IPS DF 19.7 (cell line): ENCODE results near the gene COMMD7.
"Not testable (repeated sequence)": the region's sequence is repeated elsewhere in the genome, so short reads cannot be mapped to it uniquely, and the experiment has no call there.

ENCODE experiments used
- DNase-seq: peaks from one replicate; pipeline ENCODE4 v3.0.0-alpha.2; 2013; ENCODE audit warnings: low read depth, low spot score

The COMMD7 gene

GRCh38 chr20:32729334-32729733 is 13.9 kb downstream of the COMMD7 start:
- DNase-seq: not testable (repeated sequence)

DNA sequence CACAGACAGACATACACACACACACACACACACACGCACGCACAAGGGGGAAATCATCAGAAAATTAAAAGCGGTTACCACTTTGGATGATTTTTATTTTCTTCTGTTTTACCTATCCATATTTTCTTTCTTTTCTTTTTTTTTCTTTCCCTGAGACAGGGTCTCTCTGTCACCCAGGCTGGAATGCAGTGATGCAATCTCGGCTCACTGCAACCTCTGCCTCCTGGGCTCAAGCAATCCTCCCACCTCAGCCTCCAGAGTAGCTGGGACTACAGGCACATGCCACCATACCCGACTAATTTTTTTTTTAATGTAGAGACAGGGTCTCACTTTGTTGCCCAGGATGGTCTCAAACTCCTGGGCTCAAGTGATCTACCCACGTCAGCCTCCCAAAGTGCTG is 14.8 kb downstream of the COMMD7 start:
- DNase-seq: not testable (repeated sequence)

DNA sequence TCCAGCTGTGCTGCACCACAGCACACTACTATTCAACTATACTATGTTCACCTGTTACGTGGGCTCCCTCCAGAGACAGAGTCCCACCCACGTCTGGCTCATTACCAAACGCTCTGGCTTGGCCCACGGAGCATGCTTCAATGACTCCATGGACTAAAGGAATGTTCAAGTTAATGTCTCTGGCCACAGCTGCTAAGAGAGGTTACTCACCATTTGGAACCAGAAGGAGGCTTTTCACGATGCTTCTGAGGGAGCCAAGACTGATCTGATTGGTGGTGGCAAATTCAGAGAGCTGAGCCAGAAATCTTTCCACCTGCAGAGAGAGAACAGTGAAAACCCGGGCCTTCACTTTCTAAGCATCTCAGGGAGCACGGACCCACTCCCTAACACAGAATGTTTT is 15.6 kb downstream of the COMMD7 start:
- no peak for DNase-seq

GRCh38 chr20:32718749-32719348 is 24.4 kb downstream of the COMMD7 start:
- no peak for DNase-seq

DNA sequence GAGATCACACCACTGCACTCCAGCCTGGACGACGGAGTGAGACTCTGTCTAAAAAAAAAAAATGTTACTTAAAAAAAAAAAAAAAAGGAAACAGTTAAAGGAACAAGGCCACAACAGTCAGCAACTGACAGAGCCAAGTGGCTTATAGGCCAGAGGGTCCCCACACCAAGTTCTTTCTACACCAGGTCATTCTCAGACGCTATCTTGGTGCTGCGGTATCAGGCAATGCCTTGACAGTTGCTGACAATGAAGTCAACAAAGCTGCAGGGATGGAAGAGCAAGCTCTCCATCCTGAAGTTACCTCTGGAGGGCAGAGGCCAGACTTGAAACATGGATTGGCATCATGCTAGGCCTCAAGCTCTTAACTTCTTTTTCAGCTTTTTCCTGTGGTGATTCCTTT is 31.9 kb downstream of the COMMD7 start:
- no peak for DNase-seq

GRCh38 chr20:32709632-32710121 is 33.6 kb downstream of the COMMD7 start:
- DNase-seq: no peak

GRCh38 chr20:32709029-32709631 is 34.1 kb downstream of the COMMD7 start:
- not testable (repeated sequence) for DNase-seq

DNA sequence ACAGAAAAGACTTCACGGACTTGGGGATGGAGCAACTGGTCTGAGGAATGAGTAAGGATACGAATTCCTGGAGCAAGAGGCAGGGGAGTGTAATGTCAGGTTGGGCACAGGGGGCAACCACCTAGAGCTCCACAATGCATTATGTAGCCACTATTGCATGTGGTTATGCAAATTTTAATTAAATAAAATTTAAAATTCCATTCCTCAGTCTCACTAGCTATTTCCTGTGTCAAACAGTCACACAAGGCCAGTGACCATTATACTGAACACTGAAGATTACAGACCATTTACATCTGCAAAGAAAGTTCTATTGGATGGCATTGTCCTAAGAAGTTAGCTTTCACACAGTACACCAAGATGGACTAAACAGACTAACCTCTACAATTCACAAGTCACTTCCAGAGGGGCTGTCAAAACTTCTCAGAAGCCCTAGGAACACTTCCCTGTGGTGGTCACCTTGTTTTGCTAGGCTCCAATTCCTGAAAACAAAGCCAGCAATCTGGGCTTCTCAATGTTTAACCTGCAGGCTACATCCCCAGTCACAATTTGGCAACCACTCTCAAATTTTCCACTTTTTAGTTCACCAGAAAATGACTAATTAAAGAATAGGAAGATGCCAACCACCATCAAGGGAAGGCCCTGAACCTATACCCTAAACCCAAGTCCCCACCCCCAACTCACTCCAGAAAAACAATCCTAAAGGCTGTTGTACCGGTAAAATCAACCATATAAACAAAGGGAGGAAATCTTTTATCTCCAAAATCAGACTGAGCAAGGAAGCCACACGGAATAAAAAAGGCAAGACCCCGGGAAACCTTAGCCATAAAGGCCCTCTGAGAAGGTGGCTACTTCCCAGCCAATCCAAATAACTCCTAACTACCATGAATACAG is 35.3 kb downstream of the COMMD7 start:
- DNase-seq: no peak

DNA sequence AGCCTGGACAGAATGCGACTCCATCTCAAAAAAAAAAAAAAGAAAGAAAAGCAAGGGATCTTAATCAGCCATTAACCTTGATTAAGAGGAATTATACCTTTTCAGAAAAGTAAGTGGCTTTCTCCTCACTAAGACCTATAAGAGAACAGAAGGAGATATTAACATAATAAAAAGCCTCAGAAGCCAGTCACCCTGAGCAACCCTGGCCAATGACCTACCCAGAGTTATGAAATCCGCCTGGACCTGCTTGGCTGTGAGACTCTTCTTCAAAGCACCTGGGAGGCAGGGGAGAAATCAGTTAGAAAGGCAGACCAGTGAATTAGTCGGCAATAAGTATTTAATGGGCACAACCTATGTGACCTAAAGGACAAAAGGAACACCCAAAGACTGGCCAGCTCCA is 36.8 kb downstream of the COMMD7 start:
- DNase-seq: no peak

GRCh38 chr20:32702706-32703425 is 40.4 kb downstream of the COMMD7 start:
- no peak for DNase-seq

DNA sequence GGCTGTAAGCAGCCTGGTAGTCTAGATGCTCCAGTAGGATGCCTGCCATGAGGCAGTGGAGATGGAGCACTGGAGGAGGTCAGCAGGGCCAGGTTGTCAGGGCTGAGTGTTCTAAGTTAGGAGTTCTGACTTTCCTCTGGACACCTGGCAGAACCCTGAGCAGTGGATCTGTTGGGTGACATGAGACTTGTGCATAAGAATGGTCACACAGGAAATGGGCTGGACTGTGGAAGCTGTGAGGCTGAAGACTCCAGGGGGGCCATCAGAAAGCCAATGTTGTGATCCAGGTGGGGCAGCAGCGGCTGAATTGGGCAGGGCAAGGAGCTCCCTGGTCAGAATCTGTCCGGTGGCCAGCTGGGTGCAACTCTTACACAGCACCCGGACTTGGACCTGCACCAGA is 45.7 kb downstream of the COMMD7 start:
- no peak for DNase-seq

GRCh38 chr20:32695089-32695488 is 48.2 kb downstream of the COMMD7 start:
- DNase-seq: no peak

GRCh38 chr20:32688966-32689365 is 54.3 kb downstream of the COMMD7 start:
- DNase-seq: not testable (repeated sequence)

DNA sequence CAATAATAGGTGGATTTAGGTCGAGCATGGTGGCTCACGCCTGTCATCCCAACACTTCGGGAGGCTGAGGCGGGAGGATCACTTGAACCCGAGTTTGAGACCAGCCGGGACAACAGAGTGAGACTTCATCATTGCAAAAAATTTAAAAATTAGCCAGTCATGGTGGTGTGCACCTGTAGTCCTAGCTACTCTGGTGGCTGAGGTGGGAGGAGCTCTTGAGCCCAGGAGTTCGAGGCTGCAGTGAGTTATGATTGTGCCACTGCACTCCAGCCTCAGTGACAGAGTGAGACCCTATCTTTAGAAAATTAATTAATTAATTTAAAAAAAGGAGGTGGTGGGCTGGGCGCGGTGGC is 56.1 kb downstream of the COMMD7 start:
- DNase-seq: no peak

DNA sequence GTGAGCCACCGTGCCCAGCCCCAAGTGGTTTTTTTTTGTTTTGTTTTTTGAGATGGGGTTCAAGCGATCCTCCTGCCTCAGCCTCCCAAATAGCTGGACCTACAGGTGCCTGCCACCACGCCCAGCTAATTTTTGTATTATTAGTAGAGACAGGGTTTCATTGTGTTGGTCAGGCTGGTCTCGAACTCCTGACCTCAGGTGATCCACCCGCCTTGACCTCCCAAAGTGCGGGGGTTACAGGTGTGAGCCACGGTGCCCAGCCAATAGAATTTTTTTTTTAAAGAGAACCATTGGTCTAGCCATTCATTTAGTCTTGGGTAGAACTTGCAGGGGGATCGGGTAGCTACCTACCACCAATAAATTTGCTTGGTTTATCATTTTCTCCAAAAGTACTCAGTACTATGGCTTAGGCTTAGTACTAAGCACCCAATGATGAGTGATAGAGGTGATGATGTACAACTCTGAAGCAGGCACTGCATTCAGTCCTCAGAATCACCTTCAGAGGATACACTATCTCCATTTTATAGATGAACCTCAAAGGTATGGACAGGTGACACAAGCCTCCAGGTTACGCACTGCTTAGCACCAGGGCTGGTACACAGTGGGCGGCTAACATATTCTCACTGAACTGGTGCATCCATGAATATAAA is 56.6 kb downstream of the COMMD7 start:
- DNase-seq: no peak

GRCh38 chr20:32685541-32686529 is 57.4 kb downstream of the COMMD7 start:
- no peak for DNase-seq

- no peak for DNase-seq
Measured at GRCh38 chr20:32682508-32682987, 60.7 kb downstream of the COMMD7 start.

DNA sequence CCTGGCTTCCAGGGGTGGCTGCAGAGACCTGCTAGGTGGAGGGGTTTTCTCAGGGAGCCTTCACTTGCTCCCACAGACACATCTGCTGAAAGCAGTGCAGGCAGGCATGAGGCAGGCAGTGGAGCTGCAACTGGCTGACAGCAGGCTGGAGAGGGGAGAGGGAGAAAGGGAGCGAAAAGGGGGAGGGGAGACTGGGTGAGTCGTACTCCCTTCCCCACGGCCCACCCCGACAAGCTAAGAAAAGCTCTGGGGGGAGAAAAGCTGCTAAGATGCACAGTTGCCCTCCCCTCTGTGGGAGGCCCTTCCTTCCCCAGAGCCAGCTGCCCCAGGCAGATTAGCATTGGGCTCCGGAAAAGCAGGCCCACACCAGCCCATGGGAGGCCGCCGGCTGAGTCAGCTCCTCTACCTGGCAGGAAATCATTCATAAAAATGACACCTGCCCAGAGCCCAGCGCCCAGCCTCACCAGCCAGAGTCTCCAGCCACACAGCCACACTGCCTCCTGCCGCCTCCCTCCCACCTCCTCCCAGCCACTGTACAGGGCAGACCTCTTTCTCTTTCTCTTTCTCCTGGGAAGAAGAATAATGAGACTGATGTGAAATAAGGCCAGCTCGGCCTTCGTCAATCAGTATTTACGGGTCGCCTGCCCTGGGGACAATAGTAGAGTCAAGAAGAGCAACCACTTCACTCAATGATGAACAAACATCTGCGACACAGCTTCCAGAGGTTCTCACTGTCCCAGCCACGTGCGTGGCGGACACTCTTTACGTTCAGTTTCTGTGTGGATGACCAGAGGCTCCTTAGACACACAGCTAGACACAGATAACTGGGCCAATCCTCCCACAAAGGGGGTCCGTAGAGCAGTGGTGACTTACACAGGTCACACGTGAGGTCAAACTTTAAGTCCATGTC is 61.8 kb downstream of the COMMD7 start:
- no peak for DNase-seq

GRCh38 chr20:32680544-32681174 is 62.6 kb downstream of the COMMD7 start:
- no peak for DNase-seq
